K562 (cell line): ENCODE results near the gene CDCA7. TPM values are rescaled to one million over a fixed set of nuclear protein-coding genes. Genes with fewer than 3 reads are reported as not detected.

Experiments used
- ADNP ChIP-seq: fragments of 200-800 bp; sonication (Bioruptor generic); IDR thresholded peaks from 2 replicates; pipeline ENCODE4 v1.6.1; 2016; ENCODE audit warnings: missing genetic modification characterization, missing compliant biosample characterization
- CEBPZ ChIP-seq: fragments of 150-350 bp; IDR thresholded peaks from 2 replicates; pipeline ENCODE4 v1.6.1; 2014; ENCODE audit warnings: low read depth, mild to moderate bottlenecking, low read length, borderline replicate concordance
- DNMT1 ChIP-seq: fragments of 450-650 bp; IDR thresholded peaks from 2 replicates; pipeline ENCODE4 v1.6.1; 2016; ENCODE audit warnings: antibody characterized with exemption, mild to moderate bottlenecking
- HDGF ChIP-seq: fragments of 450-650 bp; IDR thresholded peaks from 2 replicates; pipeline ENCODE4 v1.6.1; 2016
- IRF9 ChIP-seq: fragments of 450-650 bp; IDR thresholded peaks from 2 replicates; pipeline ENCODE4 v1.6.1; 2016; ENCODE audit warnings: missing biosample characterization, missing genetic modification characterization
- MAZ ChIP-seq, 2 experiments: fragments of 450-650 bp in 1 of 2; sonication (generic) in 1 of 2; formaldehyde crosslinking; IDR thresholded peaks in 1 of 2; conservative IDR thresholded peaks in 1 of 2; 2 replicates each; pipeline versions ENCODE4 v1.4.0 to v1.5.0; 2020; ENCODE audit warnings: mild to moderate bottlenecking in 1 of 2, missing genetic modification reagents in 1 of 2
- NR1H2 ChIP-seq: sonication (generic); formaldehyde crosslinking; IDR thresholded peaks from 2 replicates; pipeline ENCODE4 v1.4.0; 2020; ENCODE audit warnings: mild to moderate bottlenecking, missing genetic modification reagents
- NUFIP1 ChIP-seq: fragments of 450-650 bp; IDR thresholded peaks from 2 replicates; pipeline ENCODE4 v1.6.1; 2018; ENCODE audit not compliant: partially characterized antibody
- POLR2A ChIP-seq: fragments of 450-650 bp; conservative IDR thresholded peaks from 2 replicates; pipeline ENCODE4 v1.6.1; 2016
- RREB1 ChIP-seq: fragments of 250-450 bp; sonication (Bioruptor Pico); IDR thresholded peaks from 2 replicates; pipeline ENCODE4 v1.4.0; 2020
- SMAD2 ChIP-seq: fragments of 150-350 bp; IDR thresholded peaks from 2 replicates; pipeline ENCODE4 v1.6.1; 2014; ENCODE audit warnings: low read depth, mild to moderate bottlenecking, low read length
- TCFL5 ChIP-seq: fragments of 250-450 bp; sonication (Bioruptor Pico); conservative IDR thresholded peaks from 2 replicates; pipeline ENCODE4 v1.6.1; 2021; ENCODE audit warnings: mild to moderate bottlenecking, moderate library complexity, matching md5 sums
- THAP12 ChIP-seq: fragments of 250-450 bp; sonication (Bioruptor Pico); IDR thresholded peaks from 2 replicates; pipeline ENCODE4 v1.9.0; 2021; ENCODE audit warnings: mild to moderate bottlenecking, inconsistent platforms
- YY1 ChIP-seq, 3 experiments: IDR thresholded peaks; 2 replicates each; pipeline ENCODE4 v1.6.1; 2011; ENCODE audit warnings: low read length in 2 of 3, mild to moderate bottlenecking in 2 of 3, moderate library complexity in 2 of 3, borderline replicate concordance in 1 of 3, control low read depth in 1 of 3, low read depth in 1 of 3; ENCODE audit not compliant: insufficient read depth in 3 of 3, insufficient replicate concordance in 2 of 3, control insufficient read depth in 1 of 3, insufficient read length in 1 of 3; ENCODE audit errors: extremely low read depth in 1 of 3
- ZNF140 ChIP-seq: fragments of 250-450 bp; sonication (Bioruptor Pico); IDR thresholded peaks from 2 replicates; pipeline ENCODE4 v1.8.0; 2021; ENCODE audit warnings: moderate library complexity, mild to moderate bottlenecking, inconsistent platforms
- ZNF583 ChIP-seq: fragments of 250-450 bp; sonication (Bioruptor Pico); IDR thresholded peaks from 2 replicates; pipeline ENCODE4 v1.4.0; 2020
- polyA plus RNA-seq, 8 experiments: library from polyadenylated mRNA; depleted of rRNA in 4 of 8; stranded (reverse) in 5 of 8; unstranded in 3 of 8; fragments of >200 nt; fragmentation: Nextera tagmentation in 2 of 8; fragmentation: Illumina TruSeq in 1 of 8; extraction: Ambion mirVana in 2 of 8; extraction: Trizol in 1 of 8; gene quantifications; 2 replicates each; pipeline versions ENCODE4 v1.2.1 to v1.2.3, GENCODE V29; 2011 to 2014; ENCODE audit warnings: inconsistent platforms in 1 of 8, missing spikeins in 1 of 8
- total RNA-seq, 7 experiments: library from RNA; depleted of rRNA in 6 of 7; stranded (reverse); fragments of >200 nt in 6 of 7; fragmentation: Illumina TruSeq in 2 of 7; extraction: Trizol in 2 of 7; gene quantifications; 2 replicates each; pipeline versions ENCODE4 v1.2.1 to v1.2.3, GENCODE V29; 2011 to 2021; ENCODE audit warnings: low replicate concordance in 1 of 7

Gene CDCA7
- total and polyA plus RNA-seq, 9 of the 15 experiments (the other 6 are each of a cell fraction or from before 2014, with no cell fraction given) = 28.5 to 122 (median 51.0) TPM

GRCh38 chr2:173354582-173355131 is at the start of gene CDCA7 (continued):
- TF ChIP-seq RREB1 (no peak), TCFL5 (CRISPR knock-in tag) (no peak), NR1H2 (no peak), SMAD2 (no peak), THAP12 (CRISPR knock-in tag) (peak; percentile 76), YY1 (IDR thresholded peaks at IDR 0.05; ENCODE audit: borderline replicate concordance in 1 of 3, control insufficient read depth in 1 of 3, extremely low read depth in 1 of 3, insufficient read depth in 3 of 3, insufficient read length in 1 of 3, insufficient replicate concordance in 2 of 3, low read depth in 1 of 3, low read length in 2 of 3) (peak in 1 of 3 experiments; percentile 34), MAZ (CRISPR knock-in tag; conservative IDR thresholded peaks at IDR 0.05 in 1 of 2, IDR thresholded peaks at IDR 0.05 in 1 of 2) (peak in 1 of 2 experiments; percentile 89; a peak in 2 of 4 replicates), NUFIP1 (no peak), CEBPZ (no peak), ZNF140 (no peak), IRF9 (no peak), ZNF583 (CRISPR knock-in tag) (no peak), ADNP (tag) (no peak), DNMT1 (no peak), POLR2A (peak; percentile 83), HDGF (no peak)
